ENCODE data around the gene HIRIP3.
"Not testable (repeated sequence)": the region's sequence is repeated elsewhere in the genome, so short reads cannot be mapped to it uniquely, and the experiment has no call there.

Gene HIRIP3

GRCh38 chr16:30016555-30017276 lies 21.3 kb upstream of the HIRIP3 start:
- Histone ChIP-seq H3K27ac (ENCODE audit: low read length) (no peak overlapping the region), H3K36me3 (ENCODE audit: insufficient read depth, low read length) (no peaks in the 10 kb centered on the region), H3K9me3 (ENCODE audit: insufficient read depth, low read length, severe bottlenecking) (no peaks in the 10 kb centered on the region), H3K4me1 (ENCODE audit: insufficient read depth, low read length) (peaks cover 15% of the 10 kb centered on the region), H3K9ac (ENCODE audit: low read depth, low read length) (no peak overlapping the region), H3K27me3 (ENCODE audit: insufficient read depth, low read length, poor library complexity) (no peaks in the 10 kb centered on the region), H2AFZ (ENCODE audit: low read depth, low read length) (no peak overlapping the region), H3K79me2 (ENCODE audit: insufficient read depth, low read length) (no peaks in the 10 kb centered on the region), H4K20me1 (ENCODE audit: insufficient read depth, low read length) (no peaks in the 10 kb centered on the region), H3K4me2 (ENCODE audit: insufficient read depth, low read length) (no peak overlapping the region), H3K4me3 (ENCODE audit: low read depth in 1 of 2, low read length in 2 of 2) (no peak overlapping the region)
- TF ChIP-seq CTCF (IDR thresholded peaks at IDR 0.05; ENCODE audit: borderline replicate concordance, extremely low read depth, low read length, poor library complexity, severe bottlenecking): no peak
- DNase-seq: no peak
- no peak for ATAC-seq (ENCODE audit: insufficient read depth, low read depth)

GRCh38 chr16:30015450-30015849 lies 20.0 kb upstream of the HIRIP3 start:
- H3K4me3 ChIP-seq (ENCODE audit: low read depth in 1 of 2, low read length in 2 of 2); H4K20me1 ChIP-seq (ENCODE audit: insufficient read depth, low read length); H2AFZ ChIP-seq (ENCODE audit: low read depth, low read length); H3K4me2 ChIP-seq (ENCODE audit: insufficient read depth, low read length); H3K9ac ChIP-seq (ENCODE audit: low read depth, low read length); H3K79me2 ChIP-seq (ENCODE audit: insufficient read depth, low read length); DNase-seq; ATAC-seq (ENCODE audit: insufficient read depth, low read depth); H3K27ac ChIP-seq (ENCODE audit: low read length); H3K9me3 ChIP-seq (ENCODE audit: insufficient read depth, low read length, severe bottlenecking); H3K36me3 ChIP-seq (ENCODE audit: insufficient read depth, low read length); H3K27me3 ChIP-seq (ENCODE audit: insufficient read depth, low read length, poor library complexity): not testable (repeated sequence)
- H3K4me1 ChIP-seq (ENCODE audit: insufficient read depth, low read length): peaks cover 13% of the 10 kb centered on the region

GRCh38 chr16:30012598-30012997 lies 17.2 kb upstream of the HIRIP3 start:
- H3K4me3 ChIP-seq (ENCODE audit: low read depth in 1 of 2, low read length in 2 of 2); H3K9ac ChIP-seq (ENCODE audit: low read depth, low read length); DNase-seq; H3K9me3 ChIP-seq (ENCODE audit: insufficient read depth, low read length, severe bottlenecking); H3K27me3 ChIP-seq (ENCODE audit: insufficient read depth, low read length, poor library complexity); ATAC-seq (ENCODE audit: insufficient read depth, low read depth); H3K27ac ChIP-seq (ENCODE audit: low read length); H3K79me2 ChIP-seq (ENCODE audit: insufficient read depth, low read length); H3K4me2 ChIP-seq (ENCODE audit: insufficient read depth, low read length); H2AFZ ChIP-seq (ENCODE audit: low read depth, low read length); H4K20me1 ChIP-seq (ENCODE audit: insufficient read depth, low read length); H3K36me3 ChIP-seq (ENCODE audit: insufficient read depth, low read length): not testable (repeated sequence)
- peaks cover 17% of the 10 kb centered on the region for H3K4me1 ChIP-seq (ENCODE audit: insufficient read depth, low read length)

GRCh38 chr16:30011714-30012504 lies 16.5 kb upstream of the HIRIP3 start:
- Histone ChIP-seq H3K4me3 (ENCODE audit: low read depth in 1 of 2, low read length in 2 of 2) (peak overlapping the region in 1 of 2 experiments; percentile 71; a peak in 1 of 4 replicates), H3K9me3 (ENCODE audit: insufficient read depth, low read length, severe bottlenecking) (no peaks in the 10 kb centered on the region), H3K4me2 (ENCODE audit: insufficient read depth, low read length) (peak overlapping the region; percentile 98), H3K4me1 (ENCODE audit: insufficient read depth, low read length) (peaks cover 17% of the 10 kb centered on the region), H3K27me3 (ENCODE audit: insufficient read depth, low read length, poor library complexity) (no peaks in the 10 kb centered on the region), H3K36me3 (ENCODE audit: insufficient read depth, low read length) (no peaks in the 10 kb centered on the region), H3K9ac (ENCODE audit: low read depth, low read length) (peak overlapping the region; percentile 70; the same call in 1 of the 2 replicates), H4K20me1 (ENCODE audit: insufficient read depth, low read length) (peaks cover 7% of the 10 kb centered on the region; the same call in 1 of the 2 replicates), H2AFZ (ENCODE audit: low read depth, low read length) (peak overlapping the region; percentile 89; the same call in 1 of the 2 replicates), H3K79me2 (ENCODE audit: insufficient read depth, low read length) (no peaks in the 10 kb centered on the region), H3K27ac (ENCODE audit: low read length) (no peak overlapping the region)
- ATAC-seq (ENCODE audit: insufficient read depth, low read depth) (no peak), DNase-seq (no peak)
- TF ChIP-seq CTCF (IDR thresholded peaks at IDR 0.05; ENCODE audit: borderline replicate concordance, extremely low read depth, low read length, poor library complexity, severe bottlenecking) (no peak), EZH2 (IDR thresholded peaks at IDR 0.05; ENCODE audit: borderline replicate concordance, low read depth, low read length, severe bottlenecking) (no peak)

All from DND-41 (cell line).